Mesendoderm (in vitro differentiated cells): ENCODE measurements around the gene PLAGL1. TPM values are rescaled to one million over a fixed set of nuclear protein-coding genes. Genes with fewer than 3 reads are reported as not detected.

ENCODE experiments used
- DNase-seq: peaks from one replicate; pipeline ENCODE4 v3.0.0; 2013
- H2AK5ac ChIP-seq: 2 replicates; pipeline ENCODE4 v1.6.1; 2013; ENCODE audit warnings: low read length, inconsistent platforms
- H2BK120ac ChIP-seq: 2 replicates; pipeline ENCODE4 v1.6.1; 2013; ENCODE audit warnings: low read depth, mild to moderate bottlenecking, low read length, moderate library complexity, mixed read lengths
- H2BK15ac ChIP-seq: replicated peaks from 2 replicates; pipeline ENCODE4 v1.6.1; 2013; ENCODE audit warnings: low read depth, mild to moderate bottlenecking, moderate library complexity
- H2BK5ac ChIP-seq: 2 replicates; pipeline ENCODE4 v1.6.1; 2013; ENCODE audit warnings: low read length, inconsistent platforms
- H3K18ac ChIP-seq: 2 replicates; pipeline ENCODE4 v1.6.1; 2013; ENCODE audit warnings: mild to moderate bottlenecking, low read length, mixed read lengths
- H3K23ac ChIP-seq: one replicate; pipeline ENCODE4 v1.6.1; 2013; ENCODE audit warnings: low read length
- H3K27ac ChIP-seq: 2 replicates; pipeline ENCODE4 v1.5.1; 2013; ENCODE audit warnings: low read depth, mild to moderate bottlenecking, inconsistent platforms, low read length, moderate library complexity
- H3K27me3 ChIP-seq: 2 replicates; pipeline ENCODE4 v1.6.1; 2013; ENCODE audit warnings: low read length, control low read depth, mild to moderate bottlenecking, inconsistent platforms; ENCODE audit not compliant: insufficient read depth, poor library complexity
- H3K36me3 ChIP-seq: 2 replicates; pipeline ENCODE4 v1.6.1; 2013; ENCODE audit warnings: low read length, inconsistent platforms; ENCODE audit not compliant: control insufficient read depth, insufficient read depth
- H3K4ac ChIP-seq: one replicate; pipeline ENCODE4 v1.6.1; 2013; ENCODE audit warnings: low read depth, mild to moderate bottlenecking, low read length, moderate library complexity
- H3K4me1 ChIP-seq: 2 replicates; pipeline ENCODE4 v1.6.1; 2013; ENCODE audit warnings: low read depth, low read length, inconsistent platforms; ENCODE audit not compliant: control insufficient read depth
- H3K4me2 ChIP-seq: 2 replicates; pipeline ENCODE4 v1.6.1; 2013; ENCODE audit warnings: low read length
- H3K4me3 ChIP-seq: 2 replicates; pipeline ENCODE4 v1.5.1; 2013; ENCODE audit warnings: mild to moderate bottlenecking, low read length
- H3K56ac ChIP-seq: one replicate; pipeline ENCODE4 v1.6.1; 2013; ENCODE audit warnings: low read length
- H3K79me1 ChIP-seq: 2 replicates; pipeline ENCODE4 v1.6.1; 2013; ENCODE audit warnings: low read length, inconsistent platforms
- H3K79me2 ChIP-seq: 2 replicates; pipeline ENCODE4 v1.6.1; 2013; ENCODE audit warnings: mild to moderate bottlenecking, low read length; ENCODE audit not compliant: control insufficient read depth, insufficient read depth
- H3K9ac ChIP-seq: 2 replicates; pipeline ENCODE4 v1.6.1; 2013; ENCODE audit warnings: low read length, inconsistent platforms
- H4K5ac ChIP-seq: one replicate; pipeline ENCODE4 v1.6.1; 2013; ENCODE audit warnings: low read length
- H4K8ac ChIP-seq: one replicate; pipeline ENCODE4 v1.6.1; 2013; ENCODE audit warnings: low read depth, mild to moderate bottlenecking, control low read depth, low read length, moderate library complexity
- WGBS: extraction: QIAGEN DNeasy Blood & Tissue Kit; methylation state at CpG from one replicate; pipeline ENCODE4 v1.1.7; 2013; ENCODE audit warnings: low lambda C conversion rate, missing lambda C conversion rate; ENCODE audit not compliant: insufficient coverage; ENCODE audit errors: extremely low coverage; 5-methylcytosine and 5-hydroxymethylcytosine counted together
- small RNA-seq: library from polyadenylated mRNA; stranded (forward); fragments of <200 nt; extraction: miRNeasy Mini kit (QIAGEN cat#:217004); gene quantifications from one replicate; pipeline ENCODE3, GENCODE V24; 2013; ENCODE audit not compliant: insufficient read depth

PLAGL1 gene

GRCh38 chr6:143901885-143902750 is 105.9 kb downstream of the PLAGL1 start:
- H3K18ac ChIP-seq, result peak overlapping the region; percentile 75
- no peaks in the 10 kb centered on the region for H3K79me1 ChIP-seq
- H3K23ac ChIP-seq, result no peak overlapping the region
- H4K5ac ChIP-seq, result peak overlapping the region; percentile 36
- H3K36me3 ChIP-seq, result no peaks in the 10 kb centered on the region
- H2BK120ac ChIP-seq, result no peak overlapping the region
- peak overlapping the region; percentile 31 for H3K56ac ChIP-seq
- H3K9ac ChIP-seq, result no peak overlapping the region
- no CpG with 5 or more reads among the region's 6 CpGs for WGBS
- H3K4ac ChIP-seq, result no peak overlapping the region
- no peak overlapping the region for H3K4me2 ChIP-seq
- no peak overlapping the region for H2AK5ac ChIP-seq
- no peaks in the 10 kb centered on the region for H3K27me3 ChIP-seq
- peak overlapping the region; percentile 66 for H3K27ac ChIP-seq
- H2BK5ac ChIP-seq, result peak overlapping the region; percentile 73
- H3K79me2 ChIP-seq, result no peaks in the 10 kb centered on the region
- H3K4me3 ChIP-seq, result no peak overlapping the region
- peak; percentile 55 for DNase-seq
- H3K4me1 ChIP-seq, result peaks cover 7% of the 10 kb centered on the region
- no peak overlapping the region for H4K8ac ChIP-seq
- no peak overlapping the region for H2BK15ac ChIP-seq

GRCh38 chr6:143900358-143900757 is 107.7 kb downstream of the PLAGL1 start:
- Histone ChIP-seq H3K79me1 (no peaks in the 10 kb centered on the region), H3K4ac (no peak overlapping the region), H3K79me2 (no peaks in the 10 kb centered on the region), H3K23ac (no peak overlapping the region), H2BK15ac (no peak overlapping the region), H2AK5ac (no peak overlapping the region), H3K36me3 (no peaks in the 10 kb centered on the region), H3K27ac (no peak overlapping the region), H4K8ac (no peak overlapping the region), H3K27me3 (no peaks in the 10 kb centered on the region), H4K5ac (no peak overlapping the region), H2BK120ac (no peak overlapping the region), H3K56ac (no peak overlapping the region), H3K4me2 (no peak overlapping the region), H3K4me3 (no peak overlapping the region), H3K4me1 (peaks cover 7% of the 10 kb centered on the region), H2BK5ac (no peak overlapping the region), H3K9ac (no peak overlapping the region), H3K18ac (no peak overlapping the region)
- no CpG with 5 or more reads among the region's 2 CpGs for WGBS
- no peak for DNase-seq

GRCh38 chr6:143896126-143896860 is 111.8 kb downstream of the PLAGL1 start:
- Histone ChIP-seq H3K18ac (no peak overlapping the region), H2AK5ac (no peak overlapping the region), H2BK120ac (no peak overlapping the region), H4K8ac (no peak overlapping the region), H3K79me2 (no peaks in the 10 kb centered on the region), H3K27me3 (no peaks in the 10 kb centered on the region), H2BK15ac (no peak overlapping the region), H3K4ac (no peak overlapping the region), H2BK5ac (no peak overlapping the region), H3K23ac (no peak overlapping the region), H4K5ac (no peak overlapping the region), H3K9ac (no peak overlapping the region), H3K4me1 (no peaks in the 10 kb centered on the region), H3K4me3 (no peak overlapping the region), H3K27ac (no peak overlapping the region), H3K56ac (no peak overlapping the region), H3K79me1 (no peaks in the 10 kb centered on the region), H3K4me2 (no peak overlapping the region), H3K36me3 (no peaks in the 10 kb centered on the region)
- DNase-seq, result peak; percentile 21
- no CpG with 5 or more reads among the region's 3 CpGs for WGBS

- Histone ChIP-seq H3K27ac (no peak overlapping the region), H3K4me3 (no peak overlapping the region), H2BK15ac (no peak overlapping the region), H3K4ac (no peak overlapping the region), H3K18ac (no peak overlapping the region), H3K79me1 (no peaks in the 10 kb centered on the region), H4K5ac (no peak overlapping the region), H3K9ac (no peak overlapping the region), H3K27me3 (no peaks in the 10 kb centered on the region), H4K8ac (no peak overlapping the region), H3K79me2 (no peaks in the 10 kb centered on the region), H3K23ac (no peak overlapping the region), H3K36me3 (no peaks in the 10 kb centered on the region), H2BK120ac (no peak overlapping the region), H3K4me1 (no peaks in the 10 kb centered on the region), H3K56ac (no peak overlapping the region), H2BK5ac (no peak overlapping the region), H3K4me2 (no peak overlapping the region), H2AK5ac (no peak overlapping the region)
- DNase-seq, result no peak
- no CpG with 5 or more reads among the region's 1 CpG for WGBS
Measured at GRCh38 chr6:143894655-143895054, 113.4 kb downstream of the PLAGL1 start.

Small RNA genes within 50 kb of the gene (small RNA-seq; reads per million reads assigned to genes)
- not detected for gene RF02143
